GM19238 (cell line): Measurements from ENCODE around the gene PPP1R12C.
"Not testable (repeated sequence)": the region's sequence is repeated elsewhere in the genome, so short reads cannot be mapped to it uniquely, and the experiment has no call there.

Source experiments
- DNase-seq: peaks from one replicate; pipeline ENCODE4 v3.0.0; 2011; ENCODE audit warnings: low spot score; ENCODE audit not compliant: insufficient read length

The PPP1R12C gene

DNA sequence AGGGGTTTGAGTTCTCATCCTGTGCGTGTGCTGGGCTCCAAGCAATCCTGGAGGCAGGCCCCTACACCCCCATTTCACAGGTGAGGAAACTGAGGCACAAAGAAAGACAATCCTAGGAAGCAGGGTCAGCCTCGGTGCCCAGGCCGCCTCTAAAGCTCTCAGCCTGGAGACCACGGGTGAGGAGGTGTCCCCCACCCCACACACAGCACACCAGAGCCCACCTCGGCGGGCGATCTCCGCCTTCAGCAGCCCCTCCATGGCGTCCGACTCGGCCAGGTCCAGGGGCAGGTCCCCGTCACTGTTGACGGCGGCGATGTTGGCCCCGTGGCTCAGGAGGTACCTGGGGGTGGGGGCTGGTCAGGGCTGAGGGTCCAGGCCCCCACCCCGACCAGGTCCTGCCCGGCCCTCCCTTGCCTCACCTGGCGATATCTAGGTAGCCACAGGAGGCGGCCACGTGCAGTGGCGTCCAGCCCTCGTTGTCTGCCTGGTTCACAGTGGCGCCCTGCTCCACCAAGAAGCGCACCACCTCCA, 5.1 kb downstream of the PPP1R12C start:
- no peak for DNase-seq

DNA sequence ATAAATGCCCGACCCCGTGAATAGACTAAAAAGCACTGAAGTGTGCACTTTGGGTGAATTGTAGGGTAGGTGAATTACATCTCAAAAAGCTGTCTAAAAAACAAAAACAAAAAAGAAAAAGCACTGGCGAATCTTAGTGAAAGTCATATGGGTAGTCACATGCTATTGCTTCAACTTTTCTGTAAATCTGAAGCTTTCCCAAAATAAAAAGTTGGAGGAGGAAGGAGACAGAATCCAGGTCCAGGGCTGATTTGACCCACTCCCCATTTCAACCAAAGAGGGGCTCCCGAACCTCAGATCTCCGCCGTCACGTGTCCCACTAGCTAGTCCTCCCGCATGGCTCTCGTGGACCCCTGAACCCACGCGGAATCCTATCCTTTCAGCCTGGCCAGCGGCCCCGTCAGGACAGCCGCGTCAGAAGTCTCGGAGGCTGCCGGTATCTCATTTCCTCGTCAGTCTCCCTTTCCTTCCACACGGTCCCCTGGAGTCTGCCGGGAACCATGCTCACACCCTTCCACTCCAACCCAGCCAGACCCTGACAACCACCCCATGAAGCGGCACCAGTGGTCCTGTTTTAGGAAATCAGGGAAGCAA, 6.1 kb downstream of the PPP1R12C start:
- DNase-seq, result no peak

- no peak for DNase-seq
Measured at GRCh38 chr19:55109527-55110291, 7.7 kb downstream of the PPP1R12C start.

DNA sequence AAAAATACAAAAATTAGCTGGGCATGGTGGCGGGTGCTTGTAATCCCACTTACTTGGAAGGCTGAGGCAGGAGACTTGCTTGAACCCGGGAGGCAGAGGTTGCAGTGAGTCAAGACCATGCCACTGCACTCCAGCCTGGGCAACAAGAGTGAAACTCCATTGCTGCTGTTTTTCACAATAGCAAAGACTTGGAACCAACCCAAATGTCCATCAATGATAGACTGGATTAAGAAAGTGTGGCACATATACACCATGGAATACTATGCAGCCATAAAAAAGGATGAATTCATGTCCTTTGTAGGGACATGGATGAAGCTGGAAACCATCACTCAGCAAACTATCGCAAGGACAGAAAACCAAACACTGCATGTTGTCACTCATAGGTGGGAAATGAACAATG, 10.2 kb downstream of the PPP1R12C start:
- not testable (repeated sequence) for DNase-seq

- DNase-seq, result no peak
Measured at GRCh38 chr19:55106591-55106990, 10.8 kb downstream of the PPP1R12C start.

- no peak for DNase-seq
Measured at GRCh38 chr19:55105237-55105636, 12.2 kb downstream of the PPP1R12C start.

DNA sequence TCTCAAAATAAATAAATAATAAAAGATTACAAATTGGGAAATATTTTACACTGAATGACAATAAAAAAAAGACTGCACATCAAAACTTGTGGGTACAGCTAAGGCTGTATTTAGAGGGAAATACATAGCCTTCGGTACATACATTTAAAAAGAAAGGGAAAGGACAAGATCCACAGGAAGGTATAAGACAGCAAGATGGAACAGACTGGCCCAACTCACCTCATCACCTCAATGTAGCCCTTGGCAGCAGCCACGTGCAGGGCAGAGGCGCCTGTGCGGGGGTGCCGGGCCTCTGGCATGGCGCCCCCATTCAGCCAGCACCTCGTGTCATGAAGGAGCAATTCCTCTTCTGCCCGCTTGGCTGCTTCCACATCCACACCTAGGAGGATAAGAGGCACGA, 14.2 kb downstream of the PPP1R12C start:
- DNase-seq, result no peak

- DNase-seq, result no peak
Measured at GRCh38 chr19:55101261-55101660, 16.2 kb downstream of the PPP1R12C start.

- DNase-seq, result no peak
Measured at GRCh38 chr19:55099557-55100506, 17.6 kb downstream of the PPP1R12C start.

DNA sequence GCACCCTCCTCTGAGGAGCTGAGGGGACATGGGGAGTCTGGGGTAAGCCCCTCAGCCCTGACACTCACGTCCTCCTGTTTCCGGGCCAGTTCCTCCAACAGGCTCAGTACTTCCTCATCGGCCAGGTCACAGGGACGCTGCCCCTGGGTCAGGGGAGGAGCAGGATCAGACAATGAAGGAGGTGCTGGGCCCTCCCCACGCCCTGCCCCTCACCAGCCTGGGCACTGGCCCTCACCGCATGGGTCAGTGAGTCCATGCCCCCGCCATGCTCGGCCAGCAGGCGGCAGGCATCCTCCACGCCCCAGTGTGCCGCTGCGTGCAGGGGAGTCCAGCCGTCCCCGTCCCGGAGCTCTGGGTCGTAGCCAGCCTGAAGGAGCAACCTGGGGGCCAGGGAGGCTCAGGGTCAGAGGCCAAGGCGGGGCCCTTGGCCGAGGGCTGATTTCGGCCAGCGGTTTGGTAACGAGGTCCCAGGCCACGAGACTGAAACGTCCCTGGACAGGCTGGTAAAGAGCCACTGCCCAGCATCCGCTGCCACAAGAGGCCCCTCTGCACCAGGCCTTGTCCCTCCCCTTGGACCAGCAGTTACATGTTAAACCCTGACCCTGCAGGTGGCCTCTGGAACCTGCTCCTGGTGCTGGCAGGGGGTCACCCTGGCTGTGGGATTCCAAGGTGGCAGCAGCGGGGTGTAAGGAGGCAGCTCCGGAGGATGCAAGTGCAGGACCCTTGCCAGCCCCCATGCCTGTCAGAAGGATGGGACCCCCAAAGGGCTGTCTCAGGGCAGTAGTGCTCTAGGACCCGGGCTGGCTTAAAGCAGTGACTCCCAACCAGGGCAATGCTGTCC, 18.5 kb downstream of the PPP1R12C start:
- DNase-seq, result no peak

- DNase-seq, result no peak
Measured at GRCh38 chr19:55097864-55098715, 19.3 kb downstream of the PPP1R12C start.

GRCh38 chr19:55096061-55096701, 21.3 kb downstream of the PPP1R12C start:
- DNase-seq, result no peak

- no peak for DNase-seq
Measured at GRCh38 chr19:55095260-55096060, 22.0 kb downstream of the PPP1R12C start.

DNA sequence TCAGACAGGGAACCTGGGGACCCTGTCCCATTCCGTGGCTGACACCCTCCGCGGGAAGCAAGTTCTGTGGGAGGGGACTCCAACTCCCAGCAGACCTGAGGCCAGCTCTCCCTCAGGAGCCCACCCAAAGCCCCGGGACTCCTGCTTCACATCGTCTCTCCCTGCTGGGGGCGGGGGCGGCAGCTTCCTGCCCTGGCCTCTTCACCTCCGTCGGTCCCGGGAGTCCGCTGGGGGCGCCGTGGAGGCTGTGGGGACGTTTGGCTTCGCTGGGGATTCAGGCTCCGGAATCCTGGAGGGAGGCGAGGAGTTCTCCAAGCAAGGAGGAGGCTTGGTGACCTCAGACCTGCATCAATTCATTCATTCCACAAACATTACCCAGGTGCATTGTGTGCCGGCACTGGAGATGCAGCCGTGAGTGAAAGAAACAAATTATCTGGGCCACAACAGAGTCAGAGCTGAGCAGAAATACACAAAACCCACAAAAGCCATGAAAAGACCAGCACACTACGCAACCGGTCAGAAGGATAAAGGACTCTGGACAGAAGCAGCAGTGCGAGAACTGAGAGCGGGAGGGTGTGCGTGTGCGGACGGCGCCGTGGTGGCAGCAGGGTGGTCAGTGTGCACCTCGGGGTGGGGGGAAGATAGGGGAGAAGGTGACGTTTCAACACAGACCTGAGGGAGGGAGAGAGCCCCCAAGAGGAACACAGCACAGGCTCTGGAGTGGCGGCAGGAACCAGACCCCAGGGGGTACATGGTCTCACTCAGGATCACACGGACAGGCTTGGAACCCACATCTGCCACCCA, 22.8 kb downstream of the PPP1R12C start:
- no peak for DNase-seq

DNA sequence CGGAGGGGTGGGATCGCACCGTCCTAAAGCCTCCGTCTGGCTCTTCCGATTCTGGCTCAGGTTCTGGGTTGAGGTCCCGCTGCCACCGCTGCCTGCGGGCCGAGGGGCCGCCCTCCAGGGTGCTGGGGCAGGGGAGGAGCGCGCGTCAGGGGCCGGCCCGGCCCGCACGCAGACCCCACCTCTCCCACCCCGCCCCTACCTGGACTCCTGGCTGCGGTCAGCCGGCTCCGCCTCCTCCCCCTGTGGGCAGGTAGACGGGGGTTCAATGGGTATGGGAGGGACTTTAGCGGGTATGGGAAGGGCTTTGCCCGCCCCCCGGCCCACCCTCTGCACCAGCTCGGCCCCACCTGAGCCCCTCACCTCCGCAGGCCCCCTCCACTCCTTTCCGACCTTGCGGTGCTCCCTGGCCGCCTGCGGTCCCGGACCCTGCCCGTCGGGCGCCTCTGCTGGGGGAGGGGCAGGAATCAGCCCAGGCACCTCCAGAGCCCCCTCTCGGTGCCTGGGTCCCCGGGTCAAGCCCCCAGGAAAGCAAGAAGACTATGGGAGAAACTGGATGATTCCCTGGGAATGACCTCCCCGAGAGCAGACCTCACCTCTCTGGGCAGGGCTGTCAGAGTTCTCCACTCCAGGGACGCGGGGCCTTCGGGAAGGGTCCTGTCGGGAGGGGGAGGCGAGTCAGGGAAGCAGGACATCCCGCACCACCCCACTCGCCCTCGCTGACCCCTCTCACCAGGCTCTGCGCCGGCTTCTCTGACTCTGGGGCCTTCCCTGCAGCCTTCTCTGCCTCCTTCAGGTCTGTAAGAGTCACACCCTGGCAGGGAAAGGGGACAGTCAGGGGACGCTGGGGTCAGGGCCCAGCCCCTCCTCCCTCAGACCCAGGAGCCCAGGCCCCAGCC, 24.8 kb downstream of the PPP1R12C start:
- DNase-seq, result no peak

- no peak for DNase-seq
Measured at GRCh38 chr19:55091955-55092354, 25.5 kb downstream of the PPP1R12C start.
